KMS-11 (cell line): ENCODE data around the gene ALKBH8.

Source experiments
- H2AFZ ChIP-seq: fragments of 200-600 bp; sonication (generic); 2 replicates; pipeline ENCODE4 v1.6.1; 2016; ENCODE audit warnings: antibody characterized with exemption, mixed run types, low read depth
- H3K27ac ChIP-seq: fragments of 200-600 bp; sonication (generic); 2 replicates; pipeline ENCODE4 v1.6.1; 2016; ENCODE audit warnings: mild to moderate bottlenecking, mixed run types
- H3K27me3 ChIP-seq: fragments of 200-600 bp; sonication (generic); 2 replicates; pipeline ENCODE4 v1.6.1; 2017; ENCODE audit warnings: mild to moderate bottlenecking, low read depth, mixed run types, moderate library complexity; ENCODE audit not compliant: insufficient read depth
- H3K36me3 ChIP-seq: fragments of 200-600 bp; sonication (generic); 2 replicates; pipeline ENCODE4 v1.6.1; 2017; ENCODE audit warnings: mild to moderate bottlenecking, mixed run types; ENCODE audit not compliant: insufficient read depth
- H3K4me1 ChIP-seq: fragments of 200-600 bp; sonication (generic); 2 replicates; pipeline ENCODE4 v1.6.1; 2016; ENCODE audit warnings: mild to moderate bottlenecking, low read depth, mixed run types; ENCODE audit not compliant: poor library complexity, severe bottlenecking
- H3K4me2 ChIP-seq: fragments of 200-600 bp; sonication (generic); 2 replicates; pipeline ENCODE4 v1.7.0; 2016; ENCODE audit warnings: mild to moderate bottlenecking, mixed run types
- H3K4me3 ChIP-seq: fragments of 200-600 bp; sonication (generic); IDR thresholded peaks from 2 replicates; pipeline ENCODE4 v1.6.1; 2017; ENCODE audit warnings: low read depth, low read length, mixed read lengths; ENCODE audit not compliant: insufficient read depth
- H3K79me2 ChIP-seq: fragments of 200-600 bp; sonication (generic); 2 replicates; pipeline ENCODE4 v1.6.1; 2016; ENCODE audit warnings: low read depth, mixed run types; ENCODE audit not compliant: insufficient read depth
- H3K9ac ChIP-seq: fragments of 200-600 bp; sonication (generic); 2 replicates; pipeline ENCODE4 v1.6.1; 2016; ENCODE audit warnings: mild to moderate bottlenecking, mixed run types
- H4K20me1 ChIP-seq: fragments of 200-600 bp; sonication (generic); 2 replicates; pipeline ENCODE4 v1.6.1; 2016; ENCODE audit warnings: mild to moderate bottlenecking, mixed run types; ENCODE audit not compliant: insufficient read depth
- TF ChIP-seq, protein P1 (sequence below): fragments of 200-600 bp; sonication (generic); conservative IDR thresholded peaks from 2 replicates; pipeline ENCODE4 v1.6.1; 2017; ENCODE audit warnings: low read depth, mild to moderate bottlenecking, antibody characterized with exemption, low read length, moderate library complexity, mixed read lengths

The ALKBH8 gene

DNA sequence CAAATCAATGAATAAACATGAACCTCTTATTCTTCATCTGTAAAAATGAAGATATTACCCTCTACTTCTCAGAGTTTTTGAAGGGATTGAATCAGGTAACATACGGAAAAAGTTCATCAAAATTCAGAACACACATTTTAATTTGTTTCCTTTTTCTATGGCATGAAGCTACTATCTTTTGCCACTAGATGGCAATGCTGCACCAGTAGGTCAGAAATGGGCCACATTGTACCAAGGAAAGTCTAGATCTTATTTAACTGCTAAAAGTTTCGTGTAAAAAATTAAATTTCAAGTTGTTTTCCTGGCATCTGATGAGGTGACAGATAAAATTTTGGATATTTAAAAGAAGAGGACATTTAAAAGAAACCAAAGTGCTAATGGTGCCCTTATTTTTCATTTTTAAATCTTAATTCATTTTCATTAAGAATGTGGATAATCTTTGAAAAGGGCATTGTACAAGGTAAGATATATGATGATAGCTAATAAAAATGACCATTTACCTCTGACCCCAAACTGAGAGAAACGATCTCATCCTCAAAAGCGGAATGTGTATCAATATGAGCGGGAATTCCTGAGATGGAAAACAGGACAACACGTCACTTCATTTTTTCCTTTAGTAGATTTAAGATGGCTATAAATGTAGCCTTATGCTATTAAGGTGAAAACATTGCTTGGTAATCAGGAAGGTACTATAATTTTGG is 16.1 kb downstream of the ALKBH8 start:
- Histone ChIP-seq H2AFZ (no peak overlapping the region), H3K9ac (no peak overlapping the region), H3K4me1 (no peaks in the 10 kb centered on the region), H3K4me3 (no peak overlapping the region), H3K36me3 (no peaks in the 10 kb centered on the region), H3K79me2 (no peaks in the 10 kb centered on the region), H3K4me2 (no peak overlapping the region), H3K27ac (no peak overlapping the region), H3K27me3 (no peaks in the 10 kb centered on the region), H4K20me1 (no peaks in the 10 kb centered on the region)
- TF ChIP-seq, protein P1, sequence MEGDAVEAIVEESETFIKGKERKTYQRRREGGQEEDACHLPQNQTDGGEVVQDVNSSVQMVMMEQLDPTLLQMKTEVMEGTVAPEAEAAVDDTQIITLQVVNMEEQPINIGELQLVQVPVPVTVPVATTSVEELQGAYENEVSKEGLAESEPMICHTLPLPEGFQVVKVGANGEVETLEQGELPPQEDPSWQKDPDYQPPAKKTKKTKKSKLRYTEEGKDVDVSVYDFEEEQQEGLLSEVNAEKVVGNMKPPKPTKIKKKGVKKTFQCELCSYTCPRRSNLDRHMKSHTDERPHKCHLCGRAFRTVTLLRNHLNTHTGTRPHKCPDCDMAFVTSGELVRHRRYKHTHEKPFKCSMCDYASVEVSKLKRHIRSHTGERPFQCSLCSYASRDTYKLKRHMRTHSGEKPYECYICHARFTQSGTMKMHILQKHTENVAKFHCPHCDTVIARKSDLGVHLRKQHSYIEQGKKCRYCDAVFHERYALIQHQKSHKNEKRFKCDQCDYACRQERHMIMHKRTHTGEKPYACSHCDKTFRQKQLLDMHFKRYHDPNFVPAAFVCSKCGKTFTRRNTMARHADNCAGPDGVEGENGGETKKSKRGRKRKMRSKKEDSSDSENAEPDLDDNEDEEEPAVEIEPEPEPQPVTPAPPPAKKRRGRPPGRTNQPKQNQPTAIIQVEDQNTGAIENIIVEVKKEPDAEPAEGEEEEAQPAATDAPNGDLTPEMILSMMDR, result peak; percentile 60

DNA sequence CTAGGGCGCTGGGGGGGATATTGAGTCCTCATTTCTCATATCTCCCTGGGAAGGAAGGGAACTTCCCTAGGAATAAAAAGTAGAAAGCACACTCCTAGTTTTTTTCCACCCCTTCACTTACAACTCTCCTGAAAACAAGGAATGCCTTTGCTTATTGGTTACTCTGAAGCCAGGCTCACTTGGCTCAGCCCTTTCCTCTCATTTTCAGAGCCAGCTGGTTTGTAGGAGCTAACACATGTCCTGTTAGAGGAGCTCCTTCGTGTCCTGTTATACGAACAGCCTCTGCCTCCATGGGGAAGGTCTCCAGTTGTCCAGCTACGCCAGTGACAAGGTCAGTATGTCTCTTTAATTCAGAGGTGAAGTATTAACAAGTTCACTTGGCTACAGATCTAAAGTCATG is 17.6 kb downstream of the ALKBH8 start:
- Histone ChIP-seq H3K4me1 (no peaks in the 10 kb centered on the region), H4K20me1 (no peaks in the 10 kb centered on the region), H3K27ac (no peak overlapping the region), H2AFZ (no peak overlapping the region), H3K4me2 (no peak overlapping the region), H3K9ac (no peak overlapping the region), H3K4me3 (no peak overlapping the region), H3K36me3 (no peaks in the 10 kb centered on the region), H3K79me2 (no peaks in the 10 kb centered on the region), H3K27me3 (no peaks in the 10 kb centered on the region)
- TF ChIP-seq, protein P1, result no peak

DNA sequence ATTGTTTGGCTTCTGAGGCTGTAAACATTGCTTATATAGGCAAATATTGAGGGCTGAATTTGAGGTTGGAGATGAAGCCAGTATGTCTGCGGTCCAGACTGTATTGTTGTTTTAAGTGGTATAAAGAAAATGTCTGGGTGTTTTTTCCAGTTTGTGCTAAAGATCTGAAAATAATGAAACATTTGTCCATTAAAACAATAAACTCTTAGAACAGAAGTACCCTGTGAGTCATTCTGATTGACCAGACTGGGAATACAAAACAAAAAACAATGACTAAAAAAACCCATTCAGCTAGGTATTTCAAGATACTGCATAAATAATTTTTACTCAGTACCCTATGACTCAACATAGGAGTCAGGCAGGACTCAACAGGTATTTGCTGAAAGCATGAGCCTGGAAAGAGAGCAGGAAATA is 20.4 kb downstream of the ALKBH8 start:
- no peak overlapping the region for H2AFZ ChIP-seq
- H3K4me1 ChIP-seq, result no peaks in the 10 kb centered on the region
- H3K27ac ChIP-seq, result no peak overlapping the region
- no peaks in the 10 kb centered on the region for H3K36me3 ChIP-seq
- no peaks in the 10 kb centered on the region for H4K20me1 ChIP-seq
- H3K4me2 ChIP-seq, result no peak overlapping the region
- H3K79me2 ChIP-seq, result no peaks in the 10 kb centered on the region
- H3K27me3 ChIP-seq, result no peaks in the 10 kb centered on the region
- TF ChIP-seq, protein P1, result no peak
- no peak overlapping the region for H3K9ac ChIP-seq
- H3K4me3 ChIP-seq, result no peak overlapping the region

DNA sequence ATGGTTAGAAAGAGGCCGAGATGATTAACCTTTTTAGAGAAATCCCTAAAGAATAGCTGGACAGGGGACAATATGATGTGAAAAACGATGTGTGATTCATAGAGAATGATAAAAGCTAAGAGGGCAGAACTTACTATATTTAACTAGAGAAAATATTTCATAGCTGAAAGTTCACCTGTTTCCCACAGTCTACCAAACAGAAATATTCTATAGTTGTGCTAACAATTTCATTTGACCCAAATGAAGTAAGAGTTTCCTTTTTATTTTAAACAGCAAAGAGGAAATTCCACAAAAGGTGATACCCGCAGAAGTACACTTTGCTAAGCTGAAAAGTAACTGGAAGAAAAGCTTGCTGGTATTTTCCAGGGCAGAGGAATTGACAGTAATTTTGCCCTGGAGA is 26.7 kb downstream of the ALKBH8 start:
- no peaks in the 10 kb centered on the region for H3K36me3 ChIP-seq
- no peak overlapping the region for H3K4me2 ChIP-seq
- H3K4me1 ChIP-seq, result no peaks in the 10 kb centered on the region
- no peak overlapping the region for H3K9ac ChIP-seq
- no peak overlapping the region for H3K4me3 ChIP-seq
- no peak overlapping the region for H3K27ac ChIP-seq
- H2AFZ ChIP-seq, result no peak overlapping the region
- TF ChIP-seq, protein P1, result no peak
- H3K79me2 ChIP-seq, result no peaks in the 10 kb centered on the region
- H4K20me1 ChIP-seq, result no peaks in the 10 kb centered on the region
- H3K27me3 ChIP-seq, result no peaks in the 10 kb centered on the region
